AG09319 (cell line): Measurements from ENCODE around the gene SLC51B.
"Not testable (repeated sequence)": the region's sequence is repeated elsewhere in the genome, so short reads cannot be mapped to it uniquely, and the experiment has no call there.

ENCODE experiments used
- DNase-seq: peaks from one replicate; pipeline ENCODE4 v3.0.0-alpha.2; 2010; ENCODE audit warnings: low read depth; ENCODE audit errors: extremely low read depth
- TF ChIP-seq, protein P1 (sequence below): IDR thresholded peaks from 2 replicates; pipeline ENCODE4 v1.5.1; 2011; ENCODE audit warnings: low read depth, mild to moderate bottlenecking, inconsistent platforms, low read length, moderate library complexity

Gene SLC51B

DNA sequence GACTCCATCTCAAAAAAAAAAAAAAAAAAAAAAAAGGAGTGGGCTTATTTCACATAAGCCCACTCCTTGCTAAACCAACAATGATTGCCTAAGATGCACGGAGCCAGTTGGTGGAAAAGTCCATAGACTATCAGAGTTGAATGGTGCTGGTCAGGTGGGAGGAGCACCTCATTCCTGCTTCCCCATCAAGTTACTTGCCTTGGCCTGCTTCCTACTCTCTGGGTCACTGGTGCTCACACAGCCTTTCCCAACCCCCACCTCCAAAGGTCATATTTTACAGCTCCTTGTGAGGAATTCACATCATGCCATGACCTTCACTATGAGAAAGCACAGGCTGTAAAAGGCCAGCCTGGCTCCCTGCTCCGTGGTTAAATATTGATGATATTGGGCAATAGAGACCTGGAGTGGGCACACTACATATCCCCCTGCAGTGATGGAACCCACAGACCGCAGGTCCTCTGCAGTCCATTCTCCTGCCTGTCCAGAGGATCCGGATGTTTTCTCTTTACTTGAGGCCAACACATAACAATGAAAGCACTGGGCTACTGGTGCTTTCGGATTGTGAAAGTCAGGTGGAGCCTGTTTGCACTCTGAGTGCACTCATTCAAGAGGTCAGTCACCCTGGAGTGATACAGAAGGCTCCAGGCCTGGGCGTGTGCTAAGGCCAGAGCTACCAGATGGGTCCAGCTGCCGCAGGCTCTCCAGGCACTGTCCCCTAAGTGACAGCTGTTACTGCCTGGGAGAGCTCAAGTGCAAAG, at the start of gene SLC51B:
TSS of gene SLC51B (plus strand) at position 664 of the 758 bp plus-strand sequence. CDS start 4,618 bp downstream, outside the sequence.
- TF ChIP-seq, protein P1, sequence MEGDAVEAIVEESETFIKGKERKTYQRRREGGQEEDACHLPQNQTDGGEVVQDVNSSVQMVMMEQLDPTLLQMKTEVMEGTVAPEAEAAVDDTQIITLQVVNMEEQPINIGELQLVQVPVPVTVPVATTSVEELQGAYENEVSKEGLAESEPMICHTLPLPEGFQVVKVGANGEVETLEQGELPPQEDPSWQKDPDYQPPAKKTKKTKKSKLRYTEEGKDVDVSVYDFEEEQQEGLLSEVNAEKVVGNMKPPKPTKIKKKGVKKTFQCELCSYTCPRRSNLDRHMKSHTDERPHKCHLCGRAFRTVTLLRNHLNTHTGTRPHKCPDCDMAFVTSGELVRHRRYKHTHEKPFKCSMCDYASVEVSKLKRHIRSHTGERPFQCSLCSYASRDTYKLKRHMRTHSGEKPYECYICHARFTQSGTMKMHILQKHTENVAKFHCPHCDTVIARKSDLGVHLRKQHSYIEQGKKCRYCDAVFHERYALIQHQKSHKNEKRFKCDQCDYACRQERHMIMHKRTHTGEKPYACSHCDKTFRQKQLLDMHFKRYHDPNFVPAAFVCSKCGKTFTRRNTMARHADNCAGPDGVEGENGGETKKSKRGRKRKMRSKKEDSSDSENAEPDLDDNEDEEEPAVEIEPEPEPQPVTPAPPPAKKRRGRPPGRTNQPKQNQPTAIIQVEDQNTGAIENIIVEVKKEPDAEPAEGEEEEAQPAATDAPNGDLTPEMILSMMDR, result no peak
- DNase-seq, result no peak

DNA sequence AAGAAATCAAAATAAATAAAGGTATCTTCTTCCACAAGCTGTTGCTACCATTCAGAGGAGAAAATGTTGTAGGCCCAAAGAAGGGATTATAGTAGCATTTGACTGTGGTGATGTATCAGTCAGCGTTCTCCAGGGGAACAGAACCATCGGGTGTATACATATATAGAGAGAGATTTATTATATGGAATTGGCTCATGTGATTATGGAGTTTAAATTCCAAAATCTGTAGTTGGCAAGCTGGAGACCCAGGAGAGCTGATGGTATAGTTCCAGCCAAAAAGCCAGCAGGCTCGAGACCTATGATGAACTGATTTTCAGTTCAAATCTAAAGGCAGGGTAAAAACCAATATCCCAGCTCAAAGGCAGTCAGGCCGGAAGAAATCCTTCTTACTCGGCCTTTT, 48.1 kb upstream of the SLC51B start:
- DNase-seq, result no peak
- TF ChIP-seq, protein P1, result no peak

DNA sequence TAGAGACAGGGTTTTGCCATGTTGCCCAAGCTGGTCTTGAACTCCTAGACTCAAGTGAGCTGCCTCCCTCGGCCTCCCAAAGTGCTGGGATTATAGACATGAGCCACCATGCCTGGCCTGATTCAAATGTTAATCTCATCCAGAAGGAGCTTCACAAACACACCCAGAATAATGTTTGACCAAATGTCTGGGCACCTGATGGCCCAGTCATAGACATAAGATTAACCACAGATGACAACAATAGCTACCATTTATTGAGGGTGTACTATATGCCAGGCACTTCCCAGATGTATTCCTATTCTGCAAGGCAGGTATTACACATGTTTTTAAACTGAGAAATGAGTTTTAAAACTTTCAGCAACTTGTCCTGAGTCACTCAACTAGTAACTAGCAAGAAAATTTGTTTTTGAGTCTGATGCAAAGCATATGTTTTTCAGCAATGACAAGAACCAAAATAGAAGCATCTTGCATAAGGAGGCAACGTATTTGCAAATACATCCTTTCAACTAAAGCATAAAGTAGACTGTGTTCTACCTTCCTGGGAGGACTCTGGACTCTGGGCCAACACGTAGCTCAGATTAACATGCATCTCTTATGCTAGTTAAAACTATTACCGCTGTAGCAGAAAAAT, 47.3 kb upstream of the SLC51B start:
- TF ChIP-seq, protein P1, result no peak

DNA sequence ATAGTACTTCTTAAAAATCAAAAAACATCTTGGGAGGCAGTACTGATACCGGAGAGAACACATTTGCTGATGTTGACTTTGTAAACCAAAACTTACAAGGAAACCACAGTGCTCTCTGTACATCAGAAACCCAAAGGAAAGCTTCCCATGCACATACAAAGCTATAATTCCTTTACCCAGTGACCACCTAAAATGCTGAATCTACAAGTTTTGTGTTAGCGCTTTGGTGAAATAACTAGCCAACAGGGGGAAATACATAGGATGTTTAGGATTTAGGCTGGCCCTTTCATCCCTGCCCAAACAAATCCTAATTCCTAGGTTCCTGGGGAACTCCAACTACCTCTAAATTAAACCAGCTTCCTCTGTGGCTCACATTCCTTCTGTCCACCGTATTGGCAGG, 40.2 kb upstream of the SLC51B start:
- no peak for DNase-seq
- TF ChIP-seq, protein P1, result no peak

More for the DNA sequence above, 47.3 kb upstream of the SLC51B start:
- DNase-seq, result no peak

DNA sequence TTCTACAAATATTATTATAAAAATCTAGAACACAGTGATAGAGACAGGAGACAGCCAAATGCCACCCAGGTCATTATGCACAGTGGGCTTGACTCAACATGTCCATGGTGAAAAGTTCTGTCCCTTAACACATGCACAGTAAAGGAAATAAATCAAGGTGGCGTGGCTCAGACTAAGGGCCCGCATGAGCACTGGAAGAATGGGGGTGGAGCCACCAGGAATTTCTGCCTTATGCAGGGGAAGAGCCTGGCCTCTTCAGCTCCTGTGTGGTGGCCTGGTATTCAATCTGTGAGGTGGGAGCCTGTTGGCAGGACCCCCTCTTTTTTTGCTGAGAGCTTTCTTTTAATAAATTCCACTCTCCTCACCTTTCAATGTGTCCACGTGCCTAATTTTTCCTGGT, 38.3 kb upstream of the SLC51B start:
- TF ChIP-seq, protein P1, result no peak
- no peak for DNase-seq

DNA sequence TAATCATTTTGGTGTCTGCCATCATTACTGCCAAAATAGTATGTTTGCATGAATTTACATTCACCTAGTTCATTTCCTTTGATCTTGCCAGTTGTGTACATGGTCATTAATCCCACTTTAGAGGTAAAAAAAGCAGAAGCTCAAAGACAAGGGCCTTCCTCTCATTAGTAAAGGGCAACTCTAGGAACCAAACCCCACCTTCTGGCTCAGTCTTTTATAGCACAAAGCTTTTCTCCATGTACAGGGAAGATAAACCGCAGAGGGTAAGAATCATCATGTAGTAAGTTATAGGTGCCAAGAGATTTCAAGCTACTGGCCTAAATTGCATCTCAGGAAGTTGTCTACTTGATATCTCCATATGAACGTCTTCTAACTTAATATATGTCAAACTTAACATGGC, 36.2 kb upstream of the SLC51B start:
- TF ChIP-seq, protein P1, result no peak; the same call in 1 of the 2 replicates
- no peak for DNase-seq

DNA sequence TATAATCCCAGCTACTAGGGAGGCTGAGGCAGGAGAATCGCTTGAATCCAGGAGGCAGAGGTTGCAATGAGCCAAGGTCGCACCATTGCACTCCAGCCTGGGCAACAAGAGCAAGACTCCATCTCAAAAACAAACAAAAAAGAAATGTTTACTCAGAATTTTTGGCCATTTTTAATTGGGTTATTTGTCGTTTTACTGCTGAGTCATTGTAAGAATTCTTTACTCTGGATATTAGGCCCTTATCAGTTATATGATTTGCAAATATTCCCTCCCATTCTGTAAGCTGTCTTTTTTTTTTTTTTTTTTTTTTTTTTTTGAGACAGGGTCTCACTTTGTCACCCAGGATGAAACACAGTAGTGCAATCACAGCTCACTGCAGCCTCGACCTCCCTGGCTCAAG, 34.0 kb upstream of the SLC51B start:
- DNase-seq, result not testable (repeated sequence)

DNA sequence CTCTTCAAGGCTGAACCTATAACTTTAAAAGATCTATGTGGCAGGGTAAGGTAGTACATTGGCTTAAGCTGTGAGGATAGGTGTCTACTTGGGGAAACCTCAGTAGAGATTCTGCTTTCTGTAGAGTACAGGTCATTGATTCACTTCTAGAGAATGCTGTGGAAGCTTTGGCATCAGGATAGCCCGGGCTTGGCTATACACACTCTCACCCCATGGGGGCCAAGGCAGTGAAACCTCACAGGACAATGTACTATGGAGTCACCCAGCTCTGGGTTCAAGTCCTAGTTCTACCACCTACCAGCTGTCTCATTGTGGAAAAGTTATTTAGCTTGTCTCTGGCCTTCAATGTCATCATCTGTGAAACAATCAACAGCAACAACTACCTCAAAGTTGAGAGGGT, 24.8 kb upstream of the SLC51B start:
- DNase-seq, result no peak
- TF ChIP-seq, protein P1, result no peak
